DMS53 treated with DMSO at 0.1 percent for 48 hours (cell line): ENCODE measurements around the gene MTHFS.
"Not testable (repeated sequence)": the region's sequence is repeated elsewhere in the genome, so short reads cannot be mapped to it uniquely, and the experiment has no call there.

Experiments used
- DNase-seq: peaks from one replicate; lab custom pipeline; 2025; ENCODE audit not compliant: unreplicated experiment; lab: John Stamatoyannopoulos, UW

Gene MTHFS

DNA sequence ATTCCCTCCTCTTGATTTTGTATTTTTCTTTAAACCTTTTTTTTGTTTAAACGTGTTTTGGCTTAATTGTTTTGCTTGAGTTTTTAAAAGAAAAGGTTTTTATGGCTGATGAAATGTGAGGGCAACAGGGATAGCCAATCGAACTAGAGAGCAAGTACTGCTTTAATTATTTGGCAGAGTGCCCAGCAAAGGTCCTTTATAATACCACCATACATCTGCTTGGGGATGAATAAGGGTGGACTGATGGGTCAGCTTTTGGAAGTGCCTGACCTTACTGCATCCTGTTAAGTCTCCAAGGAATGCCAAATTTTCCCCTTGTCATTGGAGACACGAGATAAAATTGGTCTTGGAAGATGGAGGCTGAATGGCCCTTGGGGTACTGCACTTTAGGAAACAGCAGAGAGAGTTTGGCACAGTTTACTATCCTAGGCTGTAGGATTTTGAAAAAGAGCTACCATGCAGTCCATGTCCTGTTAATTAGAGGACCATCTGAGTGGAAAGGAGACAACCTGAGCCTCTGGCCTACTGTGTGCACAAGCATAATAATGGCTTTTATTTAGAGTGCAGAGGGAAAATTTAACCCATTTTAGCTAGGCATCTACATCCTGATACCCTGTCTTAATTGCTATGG lies 19.8 kb upstream of the MTHFS start:
- no peak for DNase-seq

DNA sequence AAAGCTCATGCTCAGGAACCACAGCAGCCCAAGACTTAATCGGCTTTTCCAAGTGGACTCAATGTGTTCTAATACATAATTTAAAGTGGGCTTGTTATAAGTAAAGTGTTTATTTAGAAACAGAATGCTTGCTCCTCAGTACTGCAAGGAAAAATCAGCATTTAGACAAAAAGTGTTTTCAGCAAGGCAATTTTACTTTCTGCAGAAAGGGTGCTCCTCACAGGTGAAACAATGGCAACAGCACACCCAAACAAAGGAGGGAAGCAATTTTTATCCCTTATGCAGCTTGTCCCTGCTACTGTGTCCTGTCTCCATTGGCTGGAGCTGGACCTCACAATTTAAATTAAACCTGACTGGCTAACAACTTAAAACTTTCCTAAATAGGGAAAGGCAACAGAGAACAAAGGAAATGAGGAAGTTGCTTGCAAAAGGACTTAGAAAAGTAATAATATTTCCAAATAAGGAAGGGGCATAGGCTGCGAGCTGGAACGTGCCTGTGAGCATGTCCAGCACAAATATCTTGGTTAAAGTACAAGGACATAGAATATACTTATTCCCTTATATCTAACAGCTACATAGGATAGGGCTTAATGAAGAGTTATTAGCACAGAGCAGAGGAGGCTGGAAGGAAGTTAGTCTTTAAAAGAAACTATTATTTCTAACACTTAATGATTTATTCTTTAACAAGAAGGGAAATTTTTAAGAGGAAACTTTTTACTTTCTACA lies 19.1 kb upstream of the MTHFS start:
- not testable (repeated sequence) for DNase-seq

- DNase-seq: no peak
Observed at GRCh38 chr15:79914728-79915127, 17.9 kb upstream of the MTHFS start.

GRCh38 chr15:79909556-79910335 lies 12.9 kb upstream of the MTHFS start:
- not testable (repeated sequence) for DNase-seq

- no peak for DNase-seq
Observed at GRCh38 chr15:79904271-79904670, 7.5 kb upstream of the MTHFS start.

DNA sequence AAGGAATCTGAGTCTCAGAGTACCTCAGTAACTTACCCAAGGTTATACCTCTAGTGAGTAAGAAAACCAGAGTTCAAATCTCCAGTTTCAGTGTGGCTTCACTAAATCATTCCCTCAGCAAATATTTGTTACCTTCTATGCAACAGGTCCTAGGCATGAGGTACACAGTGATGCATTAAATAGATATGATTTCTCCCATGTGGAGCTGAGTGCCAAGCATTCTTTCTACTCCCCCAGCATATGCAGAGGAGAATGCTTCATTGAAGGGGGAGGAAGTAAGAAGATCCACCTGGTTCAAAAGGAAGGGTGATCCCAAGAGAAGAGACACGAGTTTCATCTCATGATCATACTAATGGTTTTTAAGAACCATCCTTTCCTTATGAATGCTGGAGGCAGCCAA lies 6.8 kb upstream of the MTHFS start:
- DNase-seq: no peak

DNA sequence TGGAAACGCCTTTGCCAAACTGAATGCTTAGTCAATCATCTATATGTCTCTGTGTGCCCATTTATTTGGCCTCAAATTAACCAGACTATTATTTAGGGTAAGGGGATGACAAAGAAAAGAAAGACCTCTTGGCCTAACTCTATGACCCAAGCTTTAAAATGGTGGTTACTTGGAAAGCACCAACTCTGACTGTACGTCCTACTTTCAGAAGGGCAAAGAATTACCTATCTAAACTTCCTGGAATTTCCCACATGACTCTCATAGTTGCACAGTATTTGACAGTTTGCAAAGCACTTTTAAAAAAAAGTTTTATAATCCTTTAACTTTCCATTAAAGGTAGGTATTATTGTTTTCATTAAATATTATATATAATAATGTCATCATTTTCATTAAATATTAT lies 6.3 kb upstream of the MTHFS start:
- DNase-seq: no peak

DNA sequence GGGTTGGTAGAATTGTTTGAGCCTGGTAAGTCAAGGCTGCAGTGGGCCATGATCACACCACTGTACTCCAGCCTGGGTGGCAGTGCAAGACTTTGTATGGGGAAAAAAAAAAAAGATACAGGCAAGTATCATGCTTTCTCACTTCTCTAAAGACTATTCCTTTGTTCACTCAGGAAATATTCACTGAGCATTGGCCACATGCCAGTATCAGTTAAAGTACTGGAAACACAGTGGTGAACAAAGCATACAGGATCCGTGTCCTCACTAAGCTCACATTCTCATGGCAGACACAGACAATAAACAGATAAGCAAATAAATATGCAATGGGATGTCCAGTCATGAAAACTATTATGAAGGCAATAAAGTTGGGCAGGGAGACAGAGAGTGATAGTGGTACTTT lies 5.1 kb upstream of the MTHFS start:
- DNase-seq: no peak

GRCh38 chr15:79900818-79901378 lies 4.1 kb upstream of the MTHFS start:
- DNase-seq: not testable (repeated sequence)

GRCh38 chr15:79900087-79900486 lies 3.3 kb upstream of the MTHFS start:
- no peak for DNase-seq

DNA sequence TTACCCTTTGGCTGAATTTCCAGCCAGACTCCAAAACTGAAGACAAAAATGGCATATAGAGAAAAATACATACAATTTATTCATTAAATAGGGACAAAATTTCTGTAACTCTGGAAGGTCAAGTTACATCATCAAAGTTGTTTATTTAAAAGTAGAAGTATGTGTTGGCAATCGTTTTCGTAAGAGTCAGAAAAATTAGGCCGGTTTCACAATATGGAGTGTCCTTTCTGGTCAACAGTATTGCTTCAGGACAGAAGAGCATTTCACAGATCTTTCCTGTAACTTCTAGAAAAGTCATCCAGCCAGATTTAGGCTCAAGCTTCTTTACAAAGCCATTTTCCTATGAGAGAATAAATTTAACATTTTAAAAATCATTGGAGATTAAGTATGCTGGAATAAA lies 2.0 kb upstream of the MTHFS start:
- not testable (repeated sequence) for DNase-seq

GRCh38 chr15:79898369-79898768 lies 1.6 kb upstream of the MTHFS start:
- DNase-seq: no peak

- no peak for DNase-seq
Observed at GRCh38 chr15:79897701-79898113, 893 bp upstream of the MTHFS start.

DNA sequence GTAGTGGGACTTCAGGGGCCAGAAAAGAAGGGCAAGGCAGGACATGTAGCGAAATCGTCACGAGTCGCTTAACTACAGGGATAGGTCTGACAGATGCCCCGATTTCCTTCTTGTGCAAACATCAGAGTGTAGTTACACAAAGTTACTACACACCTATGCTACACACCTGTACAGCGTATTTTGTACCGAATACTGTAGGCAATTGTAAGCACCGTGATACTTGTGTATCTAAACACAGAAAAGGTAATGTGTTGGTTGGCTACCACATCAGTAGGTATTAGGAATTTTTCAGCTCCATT lies 515 bp upstream of the MTHFS start:
- peak; percentile 14 for DNase-seq

GRCh38 chr15:79896131-79896633 lies 632 bp downstream of the MTHFS start:
- DNase-seq: peak; percentile 19

DNA sequence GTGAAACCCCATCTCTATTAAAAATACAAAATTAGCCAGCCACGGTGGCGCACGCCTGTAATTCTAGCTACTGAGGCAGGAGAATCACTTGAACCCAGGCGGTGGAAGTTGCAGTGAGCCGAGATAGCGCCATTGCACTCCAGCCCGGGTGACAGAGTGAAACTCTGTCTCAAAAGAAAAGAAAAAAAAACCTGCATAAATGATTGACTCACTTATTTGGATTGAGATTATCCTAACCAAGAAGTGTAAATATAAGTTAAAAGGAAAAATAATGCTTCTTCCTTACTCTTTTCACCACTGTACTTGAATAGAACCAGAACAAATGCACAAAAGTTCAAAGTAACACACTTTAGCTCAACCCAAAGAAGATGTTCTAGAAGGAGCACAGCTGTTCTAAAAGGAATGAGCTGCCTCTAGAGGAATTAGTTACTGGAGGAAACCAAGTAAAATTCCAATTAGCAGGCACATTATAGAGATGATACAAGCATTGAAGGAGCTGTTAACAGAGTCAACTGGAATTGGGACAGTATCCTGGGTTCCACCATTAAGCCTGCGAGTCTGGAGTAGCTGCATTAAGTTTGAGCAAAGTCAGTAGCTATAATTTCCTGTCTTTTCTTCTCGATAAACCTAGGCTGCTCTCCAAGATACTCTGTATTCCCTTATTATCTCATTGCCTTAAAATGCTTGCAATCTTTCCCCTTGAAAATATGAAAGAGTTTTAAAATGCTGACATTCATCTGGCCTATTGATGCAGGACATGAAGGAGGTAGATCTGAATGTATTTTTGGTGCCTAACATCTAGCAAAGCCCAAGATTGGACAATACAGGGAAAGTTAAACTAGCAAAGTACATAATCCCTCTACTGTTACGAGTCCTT lies 9.5 kb downstream of the MTHFS start:
- peak; percentile 20 for DNase-seq

DNA sequence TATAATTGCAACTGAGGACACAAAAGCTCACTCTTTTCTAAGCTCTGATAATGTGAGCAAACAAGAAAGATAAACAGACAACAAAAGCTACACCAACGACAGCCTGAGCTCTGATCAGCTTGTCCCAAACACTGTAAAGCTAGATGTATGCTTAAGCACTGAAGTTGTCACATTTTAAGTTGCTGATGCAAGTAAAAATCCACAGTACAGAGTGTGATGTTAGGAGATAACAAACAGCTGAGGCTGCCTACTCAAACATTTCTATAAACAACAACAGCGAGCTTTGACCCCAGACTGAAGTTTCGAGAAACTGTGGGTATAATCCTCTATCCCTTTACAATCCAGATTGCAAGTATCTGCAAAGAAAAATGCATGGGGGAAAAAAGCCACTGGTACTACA lies 10.7 kb downstream of the MTHFS start:
- no peak for DNase-seq

DNA sequence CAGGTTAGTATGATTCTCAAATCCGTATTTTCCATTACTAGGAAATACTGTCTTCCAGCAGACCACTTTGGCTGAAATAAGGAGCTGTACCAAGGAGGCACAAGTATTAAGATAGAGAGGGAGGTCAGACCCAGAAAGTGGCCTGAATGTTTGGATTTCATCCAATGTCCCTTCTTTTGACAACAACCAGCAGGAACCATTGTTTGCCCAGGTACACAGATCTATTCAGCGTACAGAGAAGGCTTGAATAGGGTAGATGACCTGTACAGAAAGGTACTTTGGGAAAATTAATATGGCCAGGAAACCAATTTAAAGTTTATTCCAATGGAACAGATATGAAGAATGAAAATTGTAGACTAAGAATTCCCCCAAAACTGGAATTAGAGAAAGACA lies 12.6 kb downstream of the MTHFS start:
- no peak for DNase-seq

DNA sequence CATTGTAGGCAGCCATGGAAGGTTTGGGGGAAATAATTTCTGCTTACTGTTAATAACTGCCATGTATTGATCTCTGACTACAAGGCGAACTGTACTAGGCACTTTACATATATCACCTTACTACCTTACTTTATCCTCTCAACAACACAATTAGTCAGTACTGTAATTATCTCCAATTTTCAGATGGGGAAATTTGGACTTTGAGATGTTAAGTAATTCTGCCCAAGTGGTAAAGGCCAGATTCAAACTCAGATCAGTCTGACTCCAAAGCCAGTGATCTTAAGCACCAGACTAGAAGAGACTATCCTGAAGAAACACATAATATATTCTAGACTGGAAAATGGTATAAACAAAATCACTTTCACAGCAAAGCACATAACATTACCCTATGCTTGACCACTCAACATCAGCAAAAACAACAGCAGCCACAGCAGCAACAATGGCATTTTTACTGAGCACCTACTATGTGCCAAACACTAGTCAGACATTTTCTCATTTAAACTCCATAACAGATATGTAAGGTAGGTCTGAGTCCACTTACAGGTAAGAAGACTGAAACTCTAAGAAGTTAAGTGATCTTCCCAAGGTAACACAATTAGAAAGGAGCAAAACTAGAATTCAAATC lies 13.1 kb downstream of the MTHFS start:
- no peak for DNase-seq

- no peak for DNase-seq
Observed at GRCh38 chr15:79881668-79882067, 15.1 kb downstream of the MTHFS start.
